Right forelimb (tissue), 1 donor: ENCODE data around the gene CHRNB1.

ENCODE experiments used
- DNase-seq: peaks from one replicate; pipeline ENCODE4 v3.0.0-alpha.2; 2018

The CHRNB1 gene

DNA sequence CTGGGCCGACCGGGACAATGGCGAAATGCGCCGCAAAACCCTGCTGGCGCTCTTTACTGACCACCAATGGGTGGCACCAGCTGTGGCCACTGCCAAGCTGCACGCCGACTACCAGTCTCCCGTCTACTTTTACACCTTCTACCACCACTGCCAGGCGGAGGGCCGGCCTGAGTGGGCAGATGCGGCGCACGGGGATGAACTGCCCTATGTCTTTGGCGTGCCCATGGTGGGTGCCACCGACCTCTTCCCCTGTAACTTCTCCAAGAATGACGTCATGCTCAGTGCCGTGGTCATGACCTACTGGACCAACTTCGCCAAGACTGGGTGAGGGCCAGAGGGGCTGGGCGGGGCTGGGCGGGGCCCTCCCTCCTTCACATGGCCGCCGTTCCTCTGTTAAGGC is 29.1 kb upstream of the CHRNB1 start:
- DNase-seq, result no peak

DNA sequence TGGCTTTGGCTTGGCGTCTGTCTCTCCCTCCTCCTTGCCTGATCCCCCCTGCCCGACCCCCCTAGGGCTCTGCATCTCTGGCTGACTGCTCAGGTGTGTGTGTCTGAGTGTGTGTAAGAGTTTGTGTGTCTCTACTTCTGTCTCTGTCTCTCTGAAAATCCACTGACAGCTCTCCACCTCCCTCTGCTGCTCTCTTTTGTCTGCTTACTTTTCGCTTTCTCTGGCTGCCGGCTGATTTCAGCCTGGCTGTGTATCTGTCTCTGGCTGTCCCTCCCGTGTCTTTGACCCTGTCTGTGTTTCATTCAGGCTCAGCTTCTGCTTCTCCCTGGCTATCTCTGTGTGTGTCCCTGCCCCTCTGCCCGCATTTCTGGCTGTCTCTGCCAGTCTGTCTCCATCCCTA is 28.5 kb upstream of the CHRNB1 start:
- no peak for DNase-seq

DNA sequence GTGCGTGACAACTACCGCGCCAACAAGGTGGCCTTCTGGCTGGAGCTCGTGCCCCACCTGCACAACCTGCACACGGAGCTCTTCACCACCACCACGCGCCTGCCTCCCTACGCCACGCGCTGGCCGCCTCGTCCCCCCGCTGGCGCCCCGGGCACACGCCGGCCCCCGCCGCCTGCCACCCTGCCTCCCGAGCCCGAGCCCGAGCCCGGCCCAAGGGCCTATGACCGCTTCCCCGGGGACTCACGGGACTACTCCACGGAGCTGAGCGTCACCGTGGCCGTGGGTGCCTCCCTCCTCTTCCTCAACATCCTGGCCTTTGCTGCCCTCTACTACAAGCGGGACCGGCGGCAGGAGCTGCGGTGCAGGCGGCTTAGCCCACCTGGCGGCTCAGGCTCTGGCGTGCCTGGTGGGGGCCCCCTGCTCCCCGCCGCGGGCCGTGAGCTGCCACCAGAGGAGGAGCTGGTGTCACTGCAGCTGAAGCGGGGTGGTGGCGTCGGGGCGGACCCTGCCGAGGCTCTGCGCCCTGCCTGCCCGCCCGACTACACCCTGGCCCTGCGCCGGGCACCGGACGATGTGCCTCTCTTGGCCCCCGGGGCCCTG is 27.7 kb upstream of the CHRNB1 start:
- no peak for DNase-seq

DNA sequence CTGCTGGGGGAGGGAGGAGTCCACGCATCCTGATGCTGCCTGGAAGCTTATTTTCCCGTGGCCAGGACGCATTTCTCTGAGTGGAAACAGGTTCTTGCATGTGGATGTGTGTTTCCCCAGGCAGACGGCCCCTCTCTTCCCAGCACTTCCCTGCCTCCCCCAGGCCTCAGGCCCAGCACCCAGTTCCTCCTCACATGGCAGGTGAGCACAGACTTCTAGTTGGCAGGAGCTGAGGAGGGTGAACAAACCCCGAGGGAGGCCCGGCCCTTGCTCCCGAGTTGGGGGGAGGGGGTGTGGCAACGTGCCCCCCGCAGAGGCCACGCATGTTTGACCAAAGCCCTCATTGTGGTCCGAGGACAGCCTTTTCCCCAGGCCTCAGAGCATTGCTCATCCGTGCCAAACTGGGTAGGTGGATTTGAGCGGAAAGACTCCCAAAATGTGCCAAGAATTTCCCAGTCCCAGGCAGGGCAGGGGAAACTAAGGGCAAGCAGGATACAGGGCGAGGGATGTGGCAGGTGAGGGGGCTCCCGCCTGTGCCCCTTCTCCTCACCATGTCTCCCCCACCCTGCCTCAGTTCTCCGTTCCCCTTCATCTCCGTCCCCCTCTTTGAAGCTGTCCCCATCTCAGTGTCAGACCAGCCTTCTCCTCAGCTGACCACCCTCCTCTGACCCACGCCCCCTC is 26.2 kb upstream of the CHRNB1 start:
- no peak for DNase-seq

DNA sequence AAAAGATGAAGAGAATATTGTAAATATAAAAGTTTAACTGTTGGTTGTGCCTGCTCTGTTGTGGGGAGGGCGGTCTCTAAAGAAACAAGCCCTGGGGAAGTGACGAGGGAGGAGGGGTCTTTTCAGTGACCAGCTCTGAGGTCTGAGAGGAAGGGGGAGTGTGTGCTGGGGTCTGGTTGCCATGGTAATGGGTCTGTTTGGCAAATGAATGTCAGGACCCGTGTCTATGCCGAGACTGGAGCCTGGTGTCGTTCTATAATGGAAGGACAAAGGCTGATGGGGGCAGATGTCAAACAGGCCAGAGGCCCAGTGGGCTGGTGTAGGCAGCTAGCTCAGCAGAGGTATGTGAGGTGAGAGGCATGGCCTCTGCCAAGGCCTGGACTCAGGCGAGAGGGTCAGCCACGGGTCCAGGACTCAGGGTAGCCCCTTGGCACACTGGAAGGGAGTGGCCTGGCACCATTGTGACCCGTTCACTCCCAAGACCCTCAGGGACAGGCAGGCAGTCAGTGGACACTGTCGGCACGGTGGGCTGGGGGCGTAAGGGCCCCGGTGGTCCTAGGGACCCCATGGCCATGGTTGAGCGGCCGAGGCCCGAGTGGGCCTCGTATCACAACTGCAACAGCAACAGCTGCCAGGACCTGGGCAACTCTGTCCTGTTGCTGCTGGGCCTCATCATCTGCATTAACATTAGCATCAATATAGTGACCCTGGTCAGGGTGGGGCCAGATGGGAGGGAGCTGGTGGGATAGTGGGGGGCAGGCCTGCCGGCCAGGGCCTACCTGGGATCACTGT is 24.8 kb upstream of the CHRNB1 start, which contains the start of gene SPEM1:
SPEM1 (plus strand) TSS at position 506 of the 792 bp plus-strand sequence; CDS start at position 567, 61 bp downstream.
- no peak for DNase-seq

DNA sequence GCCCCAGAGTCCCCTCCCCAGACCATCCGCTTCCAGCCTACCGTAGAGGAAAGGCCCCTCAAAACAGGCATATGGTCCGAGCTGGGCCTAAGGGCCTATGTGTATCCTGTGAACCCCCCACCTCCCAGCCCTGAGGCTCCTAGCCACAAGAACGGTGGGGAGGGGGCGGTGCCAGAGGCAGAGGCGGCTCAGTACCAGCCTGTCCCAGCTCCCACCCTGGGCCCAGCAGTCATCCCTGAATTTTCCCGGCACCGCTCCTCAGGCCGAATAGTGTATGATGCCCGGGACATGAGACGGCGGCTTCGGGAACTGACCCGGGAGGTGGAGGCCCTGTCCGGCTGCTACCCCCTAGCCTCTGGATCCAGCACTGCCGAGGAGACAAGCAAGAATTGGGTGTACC is 23.7 kb upstream of the CHRNB1 start:
- DNase-seq, result no peak

DNA sequence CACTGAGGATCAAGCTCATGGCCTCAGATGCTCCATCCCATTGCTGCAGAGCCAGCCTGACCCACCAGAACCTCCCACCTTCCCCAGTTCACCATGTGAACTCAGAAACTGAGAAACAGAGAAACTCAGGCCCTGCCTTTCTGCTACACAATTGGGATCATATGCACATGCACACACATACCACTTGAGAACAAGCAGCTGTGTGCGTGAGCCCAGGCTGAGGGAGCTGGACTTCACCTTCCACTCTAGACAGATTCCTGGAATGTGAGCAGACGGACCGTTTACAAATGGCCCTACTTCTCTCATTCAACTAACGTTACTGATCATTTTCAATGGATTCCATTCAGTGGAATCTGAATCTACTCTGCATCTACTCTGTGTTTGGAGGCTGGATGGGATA is 21.2 kb upstream of the CHRNB1 start:
- DNase-seq, result no peak

DNA sequence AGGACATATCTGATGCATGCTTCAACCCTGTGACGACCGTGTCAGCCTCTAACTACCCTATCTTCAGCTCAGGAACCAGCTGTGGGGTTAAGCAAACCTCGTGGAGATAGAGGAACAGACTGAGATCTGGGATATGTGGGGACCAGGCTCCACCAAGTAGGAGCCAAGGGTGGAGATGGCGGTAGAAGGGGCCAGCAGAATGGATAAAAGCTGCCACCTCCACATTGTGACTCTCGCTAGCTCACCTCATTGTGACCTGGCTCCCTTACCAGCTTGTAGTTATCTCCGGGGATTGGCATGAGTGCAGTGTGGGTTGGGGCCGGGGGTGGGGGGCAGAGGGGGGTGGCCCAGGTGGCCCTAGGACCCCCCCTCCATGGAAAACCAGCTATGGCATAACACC is 19.5 kb upstream of the CHRNB1 start, which contains the start of gene SPEM2:
SPEM2 (plus strand) TSS at position 301 of the 400 bp plus-strand sequence; CDS start at position 374, 73 bp downstream.
- no peak for DNase-seq

DNA sequence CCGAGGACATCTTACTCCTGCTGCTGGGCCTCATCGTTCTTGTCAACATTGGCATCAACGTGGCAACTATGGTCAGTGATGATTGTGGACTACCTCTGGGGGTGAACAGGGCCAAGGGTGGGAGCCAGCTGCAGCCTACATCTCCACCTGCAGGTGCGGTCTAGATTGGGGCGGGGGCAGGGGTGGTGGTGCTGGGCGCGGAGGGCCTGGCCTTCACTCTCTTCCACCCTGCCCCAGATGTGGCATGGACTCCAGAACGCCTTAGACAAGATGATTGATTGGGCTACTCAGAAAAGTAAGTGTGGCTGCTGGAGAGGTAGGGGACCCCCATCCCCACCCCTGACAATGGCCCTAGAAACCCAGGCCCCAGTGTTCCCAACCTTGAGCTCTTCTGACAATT is 19.1 kb upstream of the CHRNB1 start:
- DNase-seq, result no peak

DNA sequence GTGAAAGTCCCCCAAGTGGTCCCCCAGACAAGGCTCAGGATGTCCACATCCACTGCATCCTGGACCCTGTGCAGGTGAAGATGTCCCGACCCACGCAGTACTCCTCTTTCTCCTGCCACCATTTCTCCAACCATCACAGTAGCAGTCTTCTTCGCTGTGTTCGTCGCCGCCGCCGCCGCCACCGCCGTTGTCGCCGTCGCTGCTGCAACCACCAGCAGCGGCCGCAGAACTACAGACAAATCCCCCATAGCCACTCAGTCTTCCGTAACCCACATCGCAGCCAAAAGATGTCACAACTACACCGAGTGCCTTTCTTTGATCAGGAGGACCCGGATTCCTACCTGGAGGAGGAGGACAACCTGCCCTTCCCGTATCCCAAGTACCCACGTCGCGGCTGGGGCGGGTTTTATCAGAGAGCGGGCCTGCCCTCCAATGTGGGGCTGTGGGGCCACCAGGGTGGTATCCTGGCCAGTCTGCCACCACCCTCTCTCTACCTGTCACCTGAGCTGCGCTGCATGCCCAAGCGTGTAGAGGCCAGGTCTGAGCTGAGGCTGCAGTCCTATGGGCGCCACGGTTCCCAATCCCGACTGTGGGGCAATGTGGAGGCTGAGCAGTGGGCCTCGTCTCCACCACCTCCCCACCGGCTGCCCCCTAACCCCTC is 18.5 kb upstream of the CHRNB1 start:
- DNase-seq, result no peak

DNA sequence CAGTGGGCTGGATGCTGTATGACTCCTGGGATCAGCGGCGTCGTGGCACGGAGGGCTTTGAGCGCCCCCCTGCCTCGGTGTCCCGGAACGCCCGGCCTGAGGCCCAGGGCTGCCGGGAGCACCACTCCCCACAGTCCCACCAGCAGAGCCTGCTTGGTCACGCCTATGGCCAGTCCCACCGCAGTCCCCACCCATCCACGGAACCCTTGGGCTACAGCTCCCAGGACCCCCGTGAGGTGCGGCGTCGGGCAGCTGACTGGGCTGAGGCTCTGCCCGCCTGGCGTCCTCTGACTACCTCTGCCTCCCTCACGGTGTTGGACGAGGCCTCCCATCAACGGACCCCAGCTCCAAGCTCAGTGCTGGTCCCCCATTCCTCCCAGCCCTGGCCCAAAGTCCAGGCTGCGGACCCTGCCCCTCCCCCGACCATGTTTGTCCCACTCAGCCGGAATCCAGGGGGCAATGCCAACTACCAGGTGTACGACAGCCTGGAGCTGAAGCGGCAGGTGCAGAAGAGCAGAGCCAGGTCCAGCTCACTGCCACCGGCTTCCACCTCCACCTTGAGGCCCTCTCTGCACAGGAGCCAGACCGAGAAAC is 17.9 kb upstream of the CHRNB1 start:
- DNase-seq, result no peak

DNA sequence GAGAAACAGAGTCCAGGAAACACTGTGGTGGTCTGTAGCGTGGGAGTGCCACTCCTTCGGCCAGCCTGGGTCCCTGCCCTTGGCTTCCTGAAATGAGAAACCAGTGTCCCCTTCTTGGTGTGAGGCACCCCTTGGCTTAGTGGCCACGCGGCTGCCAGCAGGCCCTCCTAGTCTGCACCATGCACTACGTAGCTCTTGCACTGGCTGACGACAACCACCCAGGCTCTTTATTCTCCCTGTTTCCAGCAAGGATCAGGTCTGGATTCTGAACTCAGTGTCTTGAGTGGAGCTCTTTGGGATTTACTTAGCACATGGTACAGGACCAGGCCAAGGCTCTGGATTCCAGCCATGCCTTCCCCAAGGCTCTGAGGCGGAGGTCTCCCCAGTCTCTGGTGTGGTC is 17.3 kb upstream of the CHRNB1 start:
- DNase-seq, result no peak

DNA sequence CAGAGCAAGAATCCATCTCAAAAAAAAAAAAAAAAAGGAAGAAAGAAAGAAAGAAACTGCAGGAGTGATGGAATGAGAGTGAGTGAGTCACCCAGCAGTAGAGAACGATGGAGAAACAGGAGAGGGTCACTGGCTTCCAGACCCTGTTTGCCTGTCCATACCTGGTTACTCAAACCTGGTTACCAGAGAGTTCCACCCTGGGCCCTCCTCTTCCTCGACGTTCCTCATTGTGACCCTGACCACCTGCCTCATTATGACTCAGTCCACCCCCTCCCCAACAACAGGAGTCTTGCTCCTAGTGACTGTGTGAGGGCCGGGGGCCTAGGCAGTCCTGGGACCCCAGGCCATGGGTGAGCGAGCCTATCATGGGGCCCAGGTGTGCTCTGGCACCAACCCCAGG is 16.3 kb upstream of the CHRNB1 start, which contains the start of gene SPEM3:
SPEM3 (plus strand) TSS at position 301 of the 400 bp plus-strand sequence; CDS start at position 347, 46 bp downstream.
- no peak for DNase-seq

DNA sequence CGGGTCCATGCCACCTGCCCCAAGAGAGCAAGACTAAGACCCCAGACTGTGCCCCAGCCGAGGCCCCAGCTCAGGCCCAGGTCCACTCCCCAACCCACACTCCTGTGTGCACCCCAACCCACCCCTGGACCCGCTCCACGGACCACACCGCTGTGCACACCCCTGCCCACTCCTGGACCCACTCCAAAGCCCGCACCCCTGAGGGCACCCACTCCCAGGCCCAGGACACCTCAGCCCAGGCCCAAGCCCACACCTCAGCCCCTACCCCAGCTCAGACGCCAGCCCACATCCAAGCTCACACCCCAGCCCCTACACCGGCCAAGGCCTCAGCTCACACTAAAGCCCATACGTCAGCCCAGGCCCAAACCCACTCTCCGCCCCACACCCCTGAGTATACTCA is 15.1 kb upstream of the CHRNB1 start:
- DNase-seq, result no peak

DNA sequence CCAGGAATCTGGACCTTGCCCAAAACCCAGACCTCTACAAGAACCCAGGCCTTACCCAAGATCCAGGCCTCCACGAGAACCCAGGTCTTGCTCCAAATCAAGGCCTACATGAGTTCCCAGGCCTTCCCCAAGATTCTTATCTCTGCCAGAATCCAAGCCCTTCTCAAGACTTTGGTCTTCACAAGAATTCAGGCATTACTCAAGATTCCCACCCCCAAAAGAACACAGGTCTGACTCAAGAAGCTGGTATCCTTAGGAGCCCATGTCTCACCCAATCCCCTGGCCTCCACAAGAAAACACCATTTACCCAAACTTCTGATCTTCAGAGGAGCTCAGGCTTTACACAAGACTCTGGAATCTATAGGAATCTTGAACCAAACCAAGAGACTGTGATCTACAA is 13.6 kb upstream of the CHRNB1 start:
- DNase-seq, result no peak

DNA sequence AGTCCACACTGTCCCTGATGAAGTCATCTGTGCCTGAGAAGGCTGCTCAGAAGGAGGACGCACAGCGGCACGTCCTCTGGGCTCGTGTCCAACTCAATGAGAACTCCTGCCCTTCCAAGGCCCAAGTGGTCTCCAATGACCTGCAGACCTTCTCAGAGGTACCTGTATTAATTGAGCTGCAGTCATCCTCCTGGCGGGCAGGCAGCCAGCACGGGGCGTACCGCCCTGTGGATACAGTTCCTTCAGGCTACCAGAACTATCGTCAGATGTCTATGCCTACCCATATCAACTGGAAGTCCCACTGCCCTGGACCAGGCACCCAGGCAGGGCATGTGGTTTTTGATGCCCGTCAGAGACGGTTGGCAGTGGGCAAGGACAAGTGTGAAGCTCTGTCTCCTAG is 12.6 kb upstream of the CHRNB1 start:
- no peak for DNase-seq

DNA sequence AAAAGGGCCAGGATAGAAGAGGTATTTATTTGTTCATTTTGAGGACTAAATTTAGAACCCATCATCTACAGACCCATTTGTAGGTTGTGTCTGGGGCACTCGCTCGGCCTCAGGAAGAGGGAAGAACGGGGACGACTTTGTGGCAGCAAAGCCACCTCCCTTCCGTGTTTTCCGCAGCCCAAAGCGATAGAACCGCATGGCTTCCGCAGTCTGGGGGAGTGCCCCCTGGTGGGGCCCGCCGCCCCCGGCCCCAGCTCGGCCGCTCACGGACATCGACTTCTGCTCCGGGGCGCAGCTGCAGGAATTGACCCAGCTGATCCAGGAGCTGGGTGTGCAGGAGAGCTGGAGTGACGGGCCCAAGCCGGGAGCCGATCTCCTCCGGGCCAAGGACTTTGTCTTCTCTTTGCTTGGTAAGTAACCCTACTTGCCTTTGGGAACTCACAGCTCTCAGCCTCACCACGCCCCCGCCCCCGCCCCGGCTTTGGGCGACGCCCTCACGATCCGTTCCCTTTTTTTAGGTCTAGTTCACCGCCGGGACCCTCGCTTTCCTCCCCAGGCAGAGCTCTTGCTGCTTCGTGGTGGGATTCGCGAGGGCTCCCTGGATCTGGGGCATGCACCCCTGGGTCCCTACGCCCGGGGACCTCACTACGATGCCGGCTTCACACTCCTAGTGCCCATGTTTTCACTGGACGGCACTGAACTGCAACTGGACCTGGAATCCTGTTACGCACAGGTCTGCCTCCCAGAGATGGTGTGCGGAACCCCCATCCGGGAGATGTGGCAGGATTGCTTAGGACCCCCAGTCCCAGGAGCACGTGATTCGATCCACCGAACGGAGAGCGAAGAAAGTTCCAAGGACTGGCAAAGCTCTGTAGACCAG is 8.9 kb upstream of the CHRNB1 start:
- DNase-seq, result no peak

DNA sequence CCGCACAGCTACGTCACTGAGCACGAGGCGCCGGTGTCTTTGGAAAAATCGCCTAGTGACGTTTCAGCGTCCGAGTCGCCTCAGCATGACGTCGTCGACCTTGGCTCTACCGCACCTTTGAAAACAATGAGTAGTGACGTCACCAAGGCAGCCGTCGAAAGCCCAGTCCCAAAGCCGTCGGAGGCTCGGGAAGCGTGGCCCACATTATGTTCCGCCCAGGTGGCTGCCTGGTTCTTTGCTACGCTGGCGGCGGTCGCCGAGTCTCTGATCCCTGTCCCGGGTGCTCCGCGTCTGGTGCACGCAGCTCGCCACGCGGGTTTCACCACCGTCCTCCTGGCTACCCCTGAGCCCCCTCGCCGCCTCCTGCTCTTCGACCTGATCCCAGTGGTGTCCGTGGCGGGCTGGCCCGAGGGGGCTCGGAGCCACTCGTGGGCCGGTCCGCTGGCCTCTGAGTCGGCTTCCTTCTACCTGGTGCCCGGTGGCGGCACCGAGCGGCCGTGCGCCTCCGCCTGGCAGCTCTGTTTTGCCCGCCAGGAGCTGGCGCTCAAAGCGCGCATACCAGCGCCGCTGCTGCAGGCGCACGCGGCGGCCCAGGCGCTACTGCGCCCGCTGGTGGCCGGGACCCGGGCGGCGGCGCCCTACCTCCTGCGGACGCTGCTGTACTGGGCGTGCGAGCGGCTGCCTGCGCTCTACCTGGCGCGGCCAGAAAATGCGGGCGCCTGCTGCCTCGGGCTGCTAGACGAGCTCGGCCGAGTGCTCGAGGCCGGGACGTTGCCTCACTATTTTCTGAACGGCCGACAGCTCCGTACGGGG is 8.1 kb upstream of the CHRNB1 start:
- DNase-seq, result peak; percentile 78

DNA sequence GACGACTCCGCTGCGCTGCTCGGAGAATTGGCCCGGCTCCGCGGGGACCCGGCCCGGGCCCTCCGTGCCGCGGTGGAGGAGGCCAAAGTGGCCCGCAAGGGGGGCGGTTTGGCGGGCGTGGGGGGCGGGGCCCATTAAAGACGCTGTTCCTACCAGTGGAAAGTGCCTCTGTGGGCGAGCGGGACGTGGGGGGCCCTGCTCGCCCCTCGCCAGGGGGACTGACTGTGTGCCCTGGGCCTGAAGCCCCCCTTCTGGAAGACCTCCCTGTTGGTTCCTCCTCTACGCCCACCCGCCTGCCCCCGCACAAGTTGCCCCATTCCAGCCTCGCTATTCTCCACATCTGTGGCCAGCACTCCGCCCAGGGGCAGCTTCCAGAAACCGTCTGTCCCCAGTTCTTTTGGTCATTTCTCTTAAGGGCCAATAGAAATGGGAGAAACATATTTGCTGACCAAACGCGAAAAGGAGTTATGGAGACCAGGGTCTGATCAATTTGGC is 7.4 kb upstream of the CHRNB1 start:
- no peak for DNase-seq

DNA sequence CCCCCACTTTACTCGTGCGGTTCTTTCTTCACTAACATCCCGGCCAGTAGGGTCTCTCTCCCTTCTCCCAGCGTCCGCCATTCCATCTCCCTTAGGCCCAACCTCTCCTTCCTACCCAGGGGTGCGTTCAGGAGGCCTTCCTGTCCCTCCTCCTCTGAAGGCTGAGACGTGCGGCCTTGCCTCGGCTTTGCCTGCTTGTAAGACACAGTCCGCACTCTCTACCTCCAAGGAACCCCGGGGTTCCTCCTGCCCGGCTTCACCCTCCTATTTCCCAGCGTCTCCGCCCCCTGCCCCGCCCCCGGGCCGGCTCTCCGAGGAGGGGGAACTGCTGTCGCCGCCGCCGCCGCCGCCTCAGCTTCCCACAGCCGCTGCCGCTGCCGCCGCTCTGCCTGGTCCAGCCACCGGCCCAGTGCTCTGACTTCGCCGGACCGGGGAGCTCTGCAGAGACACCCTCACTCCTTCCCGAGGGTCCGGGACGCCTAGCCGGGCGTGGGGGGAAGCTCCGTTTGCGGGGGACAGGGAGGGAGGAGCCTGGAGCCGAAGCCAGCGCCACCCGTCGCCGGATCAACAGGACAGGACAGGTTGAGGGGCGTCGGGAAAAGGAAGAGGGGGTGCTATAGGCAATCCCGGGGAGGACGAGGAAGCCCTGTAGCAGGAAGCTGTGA is 6.8 kb upstream of the CHRNB1 start:
- peak; percentile 70 for DNase-seq
